SK-N-MC (cell line): ENCODE results near the gene GSG1L.

Experiments used
- EZH2 ChIP-seq: fragments of 200-600 bp; sonication (generic); IDR thresholded peaks from one replicate; pipeline ENCODE4 v1.6.1; 2017; ENCODE audit warnings: antibody characterized with exemption
- FOXP2 ChIP-seq: optimal IDR thresholded peaks from 2 replicates; pipeline ENCODE3; 2011; ENCODE audit warnings: mild to moderate bottlenecking, moderate library complexity; ENCODE audit not compliant: insufficient read depth; ENCODE audit errors: extremely low read length, control extremely low read depth
- POLR2AphosphoS5 ChIP-seq: IDR thresholded peaks from 2 replicates; pipeline ENCODE4 v1.6.1; 2012; ENCODE audit warnings: mild to moderate bottlenecking, low read depth, low read length, borderline replicate concordance

- TF ChIP-seq POLR2AphosphoS5 (no peak), EZH2 (no peak), FOXP2 (no peak)
Measured at GRCh38 chr16:27922433-27922832, 141.1 kb downstream of the GSG1L start.
